SU-DHL-6 (cell line): Measurements from ENCODE around the gene PDZD2.

Source experiments
- H2AFZ ChIP-seq: fragments of 200-600 bp; sonication (generic); 2 replicates; pipeline ENCODE4 v1.6.1; 2014; ENCODE audit warnings: low read depth, mild to moderate bottlenecking, moderate library complexity, mixed read lengths, antibody characterized with exemption, low read length; ENCODE audit not compliant: severe bottlenecking
- H3F3A ChIP-seq: fragments of 200-600 bp; shearing (Covaris generic); 2 replicates; pipeline ENCODE4 v1.6.0; 2016; ENCODE audit warnings: antibody characterized with exemption, mild to moderate bottlenecking; ENCODE audit not compliant: insufficient read depth
- H3K27ac ChIP-seq: fragments of 200-600 bp; sonication (generic); 2 replicates; pipeline ENCODE4 v1.5.1; 2016; ENCODE audit warnings: low read depth, mild to moderate bottlenecking, low read length, moderate library complexity, mixed read lengths
- H3K27me3 ChIP-seq: fragments of 200-600 bp; sonication (generic), shearing (Covaris generic); 2 replicates; pipeline ENCODE4 v1.6.0; 2014; ENCODE audit warnings: mild to moderate bottlenecking, low read length
- H3K36me3 ChIP-seq: fragments of 200-600 bp; sonication (generic); 2 replicates; pipeline ENCODE4 v1.6.1; 2014; ENCODE audit warnings: mild to moderate bottlenecking, low read length, mixed read lengths
- H3K4me2 ChIP-seq: fragments of 300-600, 200-600 bp; shearing (Covaris generic), sonication (generic); 2 replicates; pipeline ENCODE4 v1.6.0; 2014; ENCODE audit warnings: low read length, low read depth, mild to moderate bottlenecking; ENCODE audit not compliant: poor library complexity, severe bottlenecking
- H3K4me3 ChIP-seq: fragments of 200-600 bp; sonication (generic); 2 replicates; pipeline ENCODE4 v1.5.1; 2014; ENCODE audit warnings: antibody characterized with exemption, low read length, mild to moderate bottlenecking, mixed read lengths; ENCODE audit not compliant: insufficient read depth, poor library complexity, severe bottlenecking
- H3K79me2 ChIP-seq: fragments of 200-600 bp; sonication (generic); 2 replicates; pipeline ENCODE4 v1.6.1; 2014; ENCODE audit warnings: mild to moderate bottlenecking, low read length, moderate library complexity; ENCODE audit not compliant: insufficient read depth
- H3K9ac ChIP-seq: fragments of 200-600 bp; sonication (generic); 2 replicates; pipeline ENCODE4 v1.7.0; 2014; ENCODE audit warnings: mild to moderate bottlenecking, low read length
- H3K9me2 ChIP-seq: fragments of 200-600 bp; sonication (generic); replicated peaks from 2 replicates; pipeline ENCODE4 v1.6.1; 2014; ENCODE audit warnings: low read length; ENCODE audit not compliant: insufficient read depth
- H3K9me3 ChIP-seq: fragments of 200-600 bp; sonication (generic); 2 replicates; pipeline ENCODE4 v1.6.1; 2014; ENCODE audit warnings: low read length, mixed read lengths; ENCODE audit not compliant: insufficient read depth
- H4K20me1 ChIP-seq: fragments of 200-600 bp; sonication (generic); 2 replicates; pipeline ENCODE4 v1.6.1; 2014; ENCODE audit warnings: low read depth, mild to moderate bottlenecking, antibody characterized with exemption, low read length, moderate library complexity, mixed read lengths
- EZH2phosphoT487 ChIP-seq: fragments of 200-600 bp; sonication (generic), shearing (Covaris generic); conservative IDR thresholded peaks from 2 replicates; pipeline ENCODE4 v1.6.1; 2018; ENCODE audit warnings: mild to moderate bottlenecking, antibody characterized with exemption, low read length, moderate library complexity, mixed read lengths
- TF ChIP-seq, protein P1 (sequence below): fragments of 200-600 bp; sonication (generic); IDR thresholded peaks from one replicate; pipeline ENCODE4 v1.5.1; 2017; ENCODE audit warnings: antibody characterized with exemption, mild to moderate bottlenecking, low read length, moderate library complexity; ENCODE audit not compliant: insufficient read depth, poor library complexity, severe bottlenecking

PDZD2 gene

DNA sequence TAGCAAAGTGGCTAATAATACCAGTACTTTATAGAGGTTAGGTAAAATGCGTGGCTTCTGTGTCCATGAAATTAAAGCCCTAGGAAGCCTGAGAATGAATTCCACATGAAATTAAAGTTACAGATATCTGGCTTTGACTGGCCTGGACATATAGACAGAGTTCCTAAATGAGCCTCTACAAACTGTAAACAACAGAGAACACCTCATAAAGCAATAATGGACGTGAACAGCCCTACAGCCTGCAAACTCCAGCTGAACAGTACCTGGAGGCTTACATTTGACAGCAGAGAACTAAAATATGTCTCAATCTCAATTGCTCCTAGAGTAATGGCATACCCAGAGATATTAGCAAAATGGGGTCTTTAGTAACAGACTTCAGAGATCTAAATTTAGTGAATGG is 506.4 kb downstream of the PDZD2 start:
- peaks cover 3% of the 10 kb centered on the region; the same call in 1 of the 2 replicates for H3K36me3 ChIP-seq
- H3K79me2 ChIP-seq: peaks cover 73% of the 10 kb centered on the region

DNA sequence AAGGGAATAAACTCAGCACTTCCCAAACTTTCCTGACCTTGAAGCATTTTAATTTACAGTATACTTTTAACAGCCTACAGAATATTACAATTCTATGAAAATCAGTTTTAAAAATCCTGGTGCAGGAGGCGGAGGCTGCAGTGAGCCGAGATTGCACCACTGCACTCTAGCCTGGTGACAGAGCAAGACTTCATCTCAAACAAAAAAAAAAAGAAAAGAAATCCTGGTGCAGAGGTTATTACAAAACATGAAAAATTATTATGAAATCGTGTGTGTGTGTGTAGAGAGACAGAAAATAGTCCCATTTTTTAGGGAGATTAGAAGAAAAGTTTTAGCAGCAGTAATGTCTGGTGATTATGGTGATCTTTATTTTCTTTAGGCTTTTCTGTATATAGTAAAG is 508.3 kb downstream of the PDZD2 start:
- Histone ChIP-seq H3K79me2 (peaks cover 89% of the 10 kb centered on the region), H4K20me1 (peaks cover 25% of the 10 kb centered on the region), H3K4me2 (no peak overlapping the region), H2AFZ (no peak overlapping the region), H3K36me3 (peaks cover 3% of the 10 kb centered on the region; the same call in 1 of the 2 replicates), H3K9me3 (no peaks in the 10 kb centered on the region), H3K27me3 (no peaks in the 10 kb centered on the region), H3K9ac (no peak overlapping the region), H3K27ac (no peak overlapping the region), H3F3A (0 out of 2 replicates have a peak, but pooled peaks cover 4% of the 10 kb centered on the region), H3K9me2 (no peaks in the 10 kb centered on the region), H3K4me3 (no peak overlapping the region)
- TF ChIP-seq EZH2phosphoT487: no peak
- TF ChIP-seq, protein P1, sequence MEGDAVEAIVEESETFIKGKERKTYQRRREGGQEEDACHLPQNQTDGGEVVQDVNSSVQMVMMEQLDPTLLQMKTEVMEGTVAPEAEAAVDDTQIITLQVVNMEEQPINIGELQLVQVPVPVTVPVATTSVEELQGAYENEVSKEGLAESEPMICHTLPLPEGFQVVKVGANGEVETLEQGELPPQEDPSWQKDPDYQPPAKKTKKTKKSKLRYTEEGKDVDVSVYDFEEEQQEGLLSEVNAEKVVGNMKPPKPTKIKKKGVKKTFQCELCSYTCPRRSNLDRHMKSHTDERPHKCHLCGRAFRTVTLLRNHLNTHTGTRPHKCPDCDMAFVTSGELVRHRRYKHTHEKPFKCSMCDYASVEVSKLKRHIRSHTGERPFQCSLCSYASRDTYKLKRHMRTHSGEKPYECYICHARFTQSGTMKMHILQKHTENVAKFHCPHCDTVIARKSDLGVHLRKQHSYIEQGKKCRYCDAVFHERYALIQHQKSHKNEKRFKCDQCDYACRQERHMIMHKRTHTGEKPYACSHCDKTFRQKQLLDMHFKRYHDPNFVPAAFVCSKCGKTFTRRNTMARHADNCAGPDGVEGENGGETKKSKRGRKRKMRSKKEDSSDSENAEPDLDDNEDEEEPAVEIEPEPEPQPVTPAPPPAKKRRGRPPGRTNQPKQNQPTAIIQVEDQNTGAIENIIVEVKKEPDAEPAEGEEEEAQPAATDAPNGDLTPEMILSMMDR: no peak

More for the DNA sequence above, 506.4 kb downstream of the PDZD2 start:
- Histone ChIP-seq H3K9ac (no peak overlapping the region), H3K4me3 (no peak overlapping the region), H3K27ac (no peak overlapping the region), H3K4me2 (no peak overlapping the region), H4K20me1 (peaks cover 17% of the 10 kb centered on the region), H3K27me3 (no peaks in the 10 kb centered on the region), H3F3A (no peaks in the 10 kb centered on the region), H3K9me3 (no peaks in the 10 kb centered on the region), H2AFZ (no peak overlapping the region), H3K9me2 (no peaks in the 10 kb centered on the region)
- no peak for TF ChIP-seq EZH2phosphoT487
- TF ChIP-seq, protein P1: no peak

DNA sequence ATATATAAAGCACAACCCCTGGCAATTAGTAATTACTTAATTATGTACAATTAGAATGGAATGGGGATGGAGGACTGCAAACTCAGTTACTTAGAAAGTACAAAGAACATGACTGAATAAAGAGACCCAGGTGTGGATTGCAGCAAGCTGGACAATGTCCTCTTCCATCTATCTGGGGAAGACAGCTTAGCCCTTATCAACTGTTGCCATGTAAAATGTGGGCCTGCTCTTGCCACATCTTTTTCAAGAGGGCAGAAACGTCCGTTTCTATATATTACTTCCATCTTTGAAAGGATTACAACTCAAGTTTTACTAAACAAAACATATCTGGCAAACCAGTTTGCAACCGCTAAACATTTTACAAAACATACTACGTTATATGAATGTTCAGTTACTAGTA is 509.0 kb downstream of the PDZD2 start:
- Histone ChIP-seq H2AFZ (no peak overlapping the region), H3K4me2 (no peak overlapping the region), H3F3A (0 out of 2 replicates have a peak, but pooled peaks cover 4% of the 10 kb centered on the region), H3K9me3 (no peaks in the 10 kb centered on the region), H3K4me3 (no peak overlapping the region), H3K9ac (no peak overlapping the region), H3K27me3 (no peaks in the 10 kb centered on the region), H4K20me1 (peaks cover 27% of the 10 kb centered on the region), H3K27ac (no peak overlapping the region), H3K9me2 (no peaks in the 10 kb centered on the region), H3K36me3 (peaks cover 3% of the 10 kb centered on the region; the same call in 1 of the 2 replicates), H3K79me2 (peaks cover 96% of the 10 kb centered on the region)
- no peak for TF ChIP-seq EZH2phosphoT487
- TF ChIP-seq, protein P1: no peak
